ENCODE data around the gene DYRK1A.
A peak's percentile ranks its signal among the peaks of the same experiment; 100 is the strongest.

The DYRK1A gene

GRCh38 chr21:37367336-37367702, 746 bp downstream of the DYRK1A start:
- DNase-seq (ENCODE audit: low spot score): peak; percentile 30
- no peak for TF ChIP-seq CTCF (IDR thresholded peaks at IDR 0.05; ENCODE audit: extremely low read depth, missing control alignments)

- peak; percentile 56 for DNase-seq (ENCODE audit: low spot score)
- no peak for TF ChIP-seq CTCF (IDR thresholded peaks at IDR 0.05; ENCODE audit: extremely low read depth, missing control alignments)
These were observed 1.3 kb downstream of the DYRK1A start for GRCh38 chr21:37367703-37368540.

DNA sequence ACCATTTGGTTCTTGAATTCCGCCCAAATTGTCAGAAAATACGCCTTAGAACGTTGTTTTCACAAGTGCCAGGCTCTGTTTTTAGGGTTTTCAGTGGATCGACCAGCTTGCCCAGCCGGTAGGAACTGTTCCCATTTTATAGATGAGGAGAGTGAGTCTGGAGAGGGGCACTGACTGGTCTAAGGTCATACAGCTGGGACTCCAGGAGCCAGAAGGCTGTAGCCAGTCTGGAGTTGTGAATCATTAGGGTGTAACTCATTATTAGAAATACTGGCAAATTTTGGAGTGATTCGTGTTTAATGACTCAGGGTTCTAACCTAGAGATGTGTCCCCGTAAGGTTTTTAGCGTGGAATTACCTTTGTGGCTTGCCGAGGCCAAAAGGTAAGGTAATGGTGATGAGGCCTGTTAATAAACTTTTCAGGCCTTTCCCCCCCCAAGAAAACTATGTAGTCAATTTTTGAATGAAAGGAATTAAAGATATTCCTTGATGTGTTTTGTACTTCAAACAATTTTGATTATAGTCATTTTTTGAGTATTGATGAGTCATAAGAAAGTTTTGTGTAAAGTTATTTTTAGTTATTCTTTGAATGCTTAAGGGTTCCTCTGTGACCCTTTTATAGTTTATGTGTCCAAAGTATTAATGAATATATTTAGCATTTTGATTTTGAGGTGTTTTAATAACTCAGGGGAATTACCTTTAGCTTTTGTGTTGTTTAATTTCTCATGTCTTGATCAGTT, 2.1 kb downstream of the DYRK1A start:
- no peak for TF ChIP-seq CTCF (IDR thresholded peaks at IDR 0.05; ENCODE audit: extremely low read depth, missing control alignments)
- no peak for DNase-seq (ENCODE audit: low spot score)

DNA sequence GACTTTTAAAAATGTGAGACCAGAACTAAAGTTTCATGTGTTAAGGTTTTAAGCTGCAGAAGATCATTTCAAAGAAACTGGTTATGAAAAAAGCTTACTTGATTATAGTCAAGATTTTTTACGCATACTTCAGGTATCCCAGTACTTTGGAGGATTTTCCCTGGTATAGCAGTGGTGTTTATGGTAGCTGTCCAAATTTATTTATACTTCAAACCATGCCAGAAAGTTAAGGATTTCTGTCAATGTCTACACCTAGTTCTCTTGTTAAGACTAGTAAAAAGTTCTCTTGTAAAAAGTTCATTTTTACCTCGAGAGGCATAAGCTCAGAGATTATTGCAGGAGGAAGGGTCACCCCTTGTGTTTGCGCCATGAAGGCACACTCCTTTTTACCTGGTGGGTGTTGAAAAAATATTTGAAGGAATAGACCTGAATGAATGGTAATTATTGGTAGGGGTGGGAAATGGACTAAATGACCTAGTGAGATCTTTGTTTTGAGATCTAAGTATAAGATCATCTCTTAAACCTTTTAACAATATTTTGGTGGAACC, 2.8 kb downstream of the DYRK1A start:
- no peak for TF ChIP-seq CTCF (IDR thresholded peaks at IDR 0.05; ENCODE audit: extremely low read depth, missing control alignments)

GRCh38 chr21:37370152-37371040, 3.8 kb downstream of the DYRK1A start:
- peak; percentile 47 for DNase-seq (ENCODE audit: low spot score)
- TF ChIP-seq CTCF (IDR thresholded peaks at IDR 0.05; ENCODE audit: extremely low read depth, missing control alignments): no peak

More for the DNA sequence above, 2.8 kb downstream of the DYRK1A start:
- DNase-seq (ENCODE audit: low spot score): no peak

DNA sequence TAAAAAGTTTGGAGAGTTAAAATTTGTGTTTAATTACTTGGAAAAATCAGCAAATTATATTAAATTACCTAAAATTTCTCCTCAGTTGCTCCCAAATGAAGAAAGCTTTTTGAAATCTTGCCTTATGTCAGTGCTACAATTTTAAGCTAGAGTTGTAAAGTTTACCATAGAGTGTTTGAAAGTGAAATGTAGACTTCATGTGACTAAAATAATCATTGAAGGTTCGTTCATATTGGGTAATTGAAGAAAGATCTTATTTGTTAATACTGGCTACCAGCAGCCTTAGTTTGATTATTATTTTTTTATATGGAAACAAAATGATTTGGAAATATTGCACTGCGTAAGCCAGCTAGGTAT, 4.4 kb downstream of the DYRK1A start:
- DNase-seq (ENCODE audit: low spot score): no peak
- no peak for TF ChIP-seq CTCF (IDR thresholded peaks at IDR 0.05; ENCODE audit: extremely low read depth, missing control alignments)

Measured in GM20000 (cell line).